Activated CD8-positive, alpha-beta memory T cell treated with anti-CD3 and anti-CD28 coated beads, Interleukin-2, amount 50 U/mL, for 4 hours (primary cell): Measurements from ENCODE around the gene SMPDL3B.

Experiments
- DNase-seq: peaks from one replicate; pipeline ENCODE4 v3.0.0-alpha.2; 2020

The SMPDL3B gene, protein sequence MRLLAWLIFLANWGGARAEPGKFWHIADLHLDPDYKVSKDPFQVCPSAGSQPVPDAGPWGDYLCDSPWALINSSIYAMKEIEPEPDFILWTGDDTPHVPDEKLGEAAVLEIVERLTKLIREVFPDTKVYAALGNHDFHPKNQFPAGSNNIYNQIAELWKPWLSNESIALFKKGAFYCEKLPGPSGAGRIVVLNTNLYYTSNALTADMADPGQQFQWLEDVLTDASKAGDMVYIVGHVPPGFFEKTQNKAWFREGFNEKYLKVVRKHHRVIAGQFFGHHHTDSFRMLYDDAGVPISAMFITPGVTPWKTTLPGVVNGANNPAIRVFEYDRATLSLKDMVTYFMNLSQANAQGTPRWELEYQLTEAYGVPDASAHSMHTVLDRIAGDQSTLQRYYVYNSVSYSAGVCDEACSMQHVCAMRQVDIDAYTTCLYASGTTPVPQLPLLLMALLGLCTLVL

DNA sequence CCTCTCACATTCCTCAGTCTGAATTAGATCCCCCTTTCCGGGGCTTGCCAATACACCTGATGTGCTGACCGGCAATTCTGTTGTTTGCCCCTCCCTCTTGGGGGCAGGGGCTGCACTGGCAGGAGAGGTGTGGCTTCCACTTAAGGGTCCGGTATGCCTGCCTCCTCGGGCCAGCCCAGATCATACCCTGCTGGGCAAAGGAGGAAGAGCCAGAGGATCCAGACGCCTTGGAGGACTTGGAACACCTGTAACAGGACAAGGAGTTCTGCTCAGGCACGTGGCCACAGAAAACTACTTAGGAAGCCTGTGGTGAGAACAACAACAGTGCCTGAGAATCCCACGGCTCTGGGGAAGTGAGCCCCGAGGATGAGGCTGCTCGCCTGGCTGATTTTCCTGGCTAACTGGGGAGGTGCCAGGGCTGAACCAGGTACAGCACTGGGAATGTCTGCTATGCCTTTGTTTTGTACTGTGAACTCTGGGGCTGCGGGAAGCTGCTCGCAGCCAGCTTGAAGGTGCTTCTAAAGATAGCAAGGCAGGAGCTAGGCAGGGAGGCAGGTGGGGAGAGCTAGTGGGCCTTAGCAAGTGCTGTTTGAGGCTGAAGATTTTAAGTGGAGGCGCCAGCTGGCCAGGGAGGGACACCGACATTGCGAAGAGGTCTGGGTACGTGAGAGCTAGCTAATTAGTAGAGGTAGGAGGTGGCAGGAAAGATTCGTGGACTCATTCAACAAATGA lies at the start of gene SMPDL3B:
Gene SMPDL3B (plus strand): TSS at position 183 of the 732 bp plus-strand sequence. CDS start 184 bp downstream, at position 367.
- no peak for DNase-seq

DNA sequence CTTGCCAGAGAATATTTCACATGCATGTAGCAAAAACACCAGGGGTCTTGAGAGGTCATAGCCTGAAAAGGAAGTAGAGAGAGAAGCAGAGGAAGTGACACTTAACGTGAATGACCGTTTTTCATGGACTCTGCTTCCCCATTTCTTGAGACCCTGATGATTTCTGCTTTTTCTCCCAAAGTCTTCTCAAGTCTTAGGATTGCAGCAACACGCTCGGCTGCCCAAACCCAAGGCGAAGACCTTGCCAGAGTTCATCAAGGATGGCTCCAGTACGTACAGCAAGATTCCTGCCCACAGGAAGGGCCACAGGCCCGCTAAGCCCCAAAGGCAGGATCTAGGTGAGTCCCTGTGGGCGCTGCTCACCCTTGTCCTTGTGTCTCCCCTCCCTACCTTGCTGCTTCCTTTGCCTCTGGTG lies 49.7 kb upstream of the SMPDL3B start:
- no peak for DNase-seq

DNA sequence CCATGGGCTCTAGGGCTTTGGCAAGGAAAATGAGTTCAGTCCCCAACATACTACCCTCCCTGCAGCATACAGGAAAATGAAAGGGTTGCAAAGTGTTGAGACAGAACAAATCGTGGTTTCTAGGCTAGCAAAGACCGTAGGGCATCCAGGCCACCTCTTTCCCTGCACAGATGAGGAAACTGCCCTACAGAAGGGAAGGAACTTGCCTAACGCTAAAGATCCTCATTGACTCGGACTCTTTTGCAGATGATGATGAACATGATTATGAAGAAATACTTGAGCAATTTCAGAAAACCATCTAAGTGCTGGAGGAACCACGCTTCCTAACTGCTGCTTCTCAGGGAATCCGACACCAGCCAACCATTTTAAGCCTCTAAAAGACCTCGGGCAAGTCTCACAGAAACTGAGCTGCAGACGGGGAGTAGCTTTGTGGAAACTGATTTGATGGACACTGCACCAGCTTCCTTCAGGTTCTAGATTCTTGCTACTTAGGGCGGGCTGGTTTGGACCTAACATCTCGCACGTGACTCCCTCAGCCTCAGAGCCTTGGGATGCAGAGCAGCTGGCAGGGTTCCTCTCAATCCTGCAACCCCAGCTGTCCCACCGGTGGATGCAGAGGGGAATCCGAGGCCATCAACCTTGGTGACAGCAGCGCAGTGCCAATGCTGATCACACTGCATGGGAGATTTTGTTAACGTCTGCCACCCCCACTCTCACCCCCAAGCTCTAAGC lies 49.0 kb upstream of the SMPDL3B start:
- DNase-seq: no peak

DNA sequence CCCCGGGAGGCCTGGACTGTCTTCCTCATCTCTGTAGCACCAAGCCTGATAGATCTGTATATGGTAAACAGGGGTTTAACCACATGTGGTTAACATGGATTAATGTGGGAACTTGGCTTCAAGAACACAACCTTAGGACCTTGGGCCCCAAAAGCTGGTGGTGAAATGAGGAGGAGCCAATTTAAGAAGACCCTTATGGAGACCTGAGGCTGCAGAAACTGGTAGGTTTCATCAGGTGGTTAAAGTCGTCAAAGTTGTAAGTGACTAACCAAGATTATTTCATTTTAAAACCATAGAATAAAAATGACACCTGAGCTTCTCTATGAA lies 48.5 kb upstream of the SMPDL3B start:
- DNase-seq: no peak

DNA sequence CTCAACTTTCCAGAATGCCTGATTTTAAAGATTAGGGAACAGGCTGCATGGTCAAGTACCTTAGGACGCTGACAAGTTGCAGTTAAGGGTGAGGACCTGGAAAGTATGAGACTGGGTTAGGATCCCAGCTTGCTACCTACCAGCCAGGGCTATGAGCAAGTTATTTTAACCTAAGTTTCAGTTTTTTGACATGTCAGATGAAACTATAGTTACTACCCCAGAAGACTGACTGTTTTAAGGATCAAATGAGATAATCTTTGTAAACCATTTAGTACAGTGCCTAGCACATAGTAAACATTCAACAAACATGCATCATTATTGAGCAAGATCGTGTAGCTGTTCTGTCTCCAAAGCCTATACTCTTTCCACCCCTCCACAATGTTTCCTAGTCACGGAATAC lies 48.1 kb upstream of the SMPDL3B start:
- no peak for DNase-seq

DNA sequence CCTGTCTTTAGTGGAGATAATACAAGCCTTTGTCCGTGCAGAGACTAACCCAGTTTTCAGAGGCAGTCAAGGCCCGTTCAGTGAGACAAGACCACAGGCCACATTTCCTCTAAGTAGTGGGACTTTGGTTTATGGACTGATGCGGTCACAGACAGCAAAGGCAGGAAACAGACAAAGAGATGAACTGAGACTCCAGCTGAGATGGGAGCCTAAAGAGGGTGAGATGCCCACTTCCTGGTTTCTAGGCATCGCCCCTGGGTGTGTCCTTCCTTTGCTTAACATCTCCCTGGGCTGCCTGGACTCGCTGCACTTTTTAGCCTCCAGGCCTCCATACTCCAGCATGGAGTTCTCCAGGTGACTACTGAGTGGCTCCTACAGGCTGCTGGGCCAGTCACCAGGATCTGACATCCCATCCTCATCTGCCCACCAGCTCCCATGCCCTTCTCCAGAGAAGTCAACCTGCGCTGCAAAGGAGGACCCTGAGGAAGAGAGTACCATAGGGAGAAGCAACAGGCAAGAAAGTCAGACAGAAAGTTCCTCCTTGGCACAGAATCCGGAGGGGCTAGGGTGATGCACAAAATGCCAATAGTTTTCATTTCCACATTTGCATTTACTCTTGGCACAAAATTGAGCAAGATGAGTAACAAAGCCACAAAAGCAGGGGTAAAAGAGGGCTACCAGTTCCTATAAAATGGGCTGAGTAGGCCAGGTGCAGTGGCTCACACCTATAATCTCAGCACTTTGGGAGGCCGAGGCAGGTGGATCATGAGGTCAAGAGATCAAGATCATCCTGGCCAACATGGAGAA lies 47.4 kb upstream of the SMPDL3B start:
- no peak for DNase-seq

DNA sequence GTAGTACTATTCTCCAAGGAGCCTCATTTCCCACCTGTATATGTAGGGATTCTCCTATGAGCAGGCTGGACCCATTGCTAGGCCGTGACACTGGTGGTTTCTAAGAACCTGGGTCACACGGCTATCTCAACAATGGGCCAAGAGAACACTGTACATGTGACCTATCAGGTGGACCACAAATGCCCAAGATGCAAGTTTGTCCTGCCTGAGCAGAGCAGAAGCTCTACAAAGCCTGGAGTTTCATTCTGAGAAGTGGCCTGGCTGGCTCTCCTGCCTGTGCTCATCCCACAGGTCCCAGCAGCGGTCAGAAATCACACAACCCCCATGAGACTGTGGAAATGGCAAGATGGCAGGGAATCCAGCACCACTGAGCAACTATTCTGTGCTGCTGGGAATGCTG lies 45.3 kb upstream of the SMPDL3B start:
- no peak for DNase-seq

DNA sequence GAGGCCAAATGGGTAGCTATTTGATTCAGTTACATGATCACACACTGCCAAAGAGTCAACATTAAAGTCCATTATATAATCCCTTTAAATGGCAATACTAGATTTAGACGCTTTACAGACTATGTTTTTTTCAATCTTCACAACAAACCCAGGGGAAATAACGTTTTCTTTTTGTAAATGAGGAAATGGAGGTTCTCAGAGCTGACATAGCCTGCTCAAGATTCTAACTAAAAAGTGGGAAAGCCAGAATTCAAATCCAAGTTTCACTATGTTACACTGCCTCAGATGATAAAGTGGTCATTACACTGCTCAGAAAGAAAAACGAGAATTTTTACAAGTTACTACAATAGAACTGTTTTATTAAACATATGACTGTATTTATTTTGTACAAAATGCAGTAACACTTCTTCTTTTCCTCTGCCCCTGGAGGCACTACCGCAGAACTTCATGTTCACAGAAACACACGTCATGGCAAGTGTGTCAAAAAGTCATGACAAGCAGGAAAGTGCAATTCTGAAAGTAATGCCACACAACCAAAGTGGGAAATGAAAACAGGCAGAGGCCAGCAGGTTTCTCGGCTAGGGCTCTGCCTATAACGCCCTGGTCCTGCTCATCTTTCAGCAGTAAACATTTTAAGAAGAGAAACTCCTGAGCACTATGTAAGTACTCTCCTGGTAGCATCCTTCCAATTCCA lies 43.5 kb upstream of the SMPDL3B start:
- DNase-seq: no peak

DNA sequence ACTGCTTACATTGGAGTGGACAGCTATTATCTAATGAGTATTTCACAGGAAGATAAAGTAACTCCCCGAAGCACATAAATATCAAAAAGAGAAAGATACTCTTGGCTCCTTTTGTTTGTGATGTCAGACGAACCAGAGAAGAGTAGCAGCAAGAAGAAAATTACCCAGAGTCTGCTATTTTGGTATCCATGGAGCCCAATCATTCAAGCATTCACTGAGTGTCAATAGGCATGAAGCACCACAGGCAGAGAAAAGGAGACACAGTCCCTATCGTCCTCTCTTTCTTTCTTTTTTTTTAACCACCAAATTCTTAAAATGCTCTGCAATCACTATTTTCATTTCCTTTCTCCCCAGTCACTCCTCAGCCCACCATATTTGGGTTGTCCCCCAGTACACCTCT lies 40.3 kb upstream of the SMPDL3B start:
- no peak for DNase-seq

DNA sequence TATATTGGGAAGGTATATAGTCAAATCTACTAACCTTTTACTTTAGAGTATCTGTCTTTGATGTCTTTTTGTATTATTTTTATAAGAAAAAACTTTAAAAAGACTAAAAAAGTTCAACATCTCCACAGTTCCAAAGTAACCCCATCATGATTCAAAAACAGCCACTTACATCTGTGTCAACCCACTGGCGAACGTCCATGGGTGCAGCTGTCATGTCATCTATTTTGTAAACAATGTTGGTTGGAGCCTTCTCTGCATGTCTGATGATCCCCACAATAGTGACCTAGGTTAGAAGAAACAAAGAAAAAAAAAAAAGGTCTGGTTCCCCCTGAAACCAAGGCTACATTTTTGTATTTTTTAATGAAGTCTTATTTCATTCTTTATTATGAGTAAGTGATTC lies 28.0 kb upstream of the SMPDL3B start:
- DNase-seq: no peak

DNA sequence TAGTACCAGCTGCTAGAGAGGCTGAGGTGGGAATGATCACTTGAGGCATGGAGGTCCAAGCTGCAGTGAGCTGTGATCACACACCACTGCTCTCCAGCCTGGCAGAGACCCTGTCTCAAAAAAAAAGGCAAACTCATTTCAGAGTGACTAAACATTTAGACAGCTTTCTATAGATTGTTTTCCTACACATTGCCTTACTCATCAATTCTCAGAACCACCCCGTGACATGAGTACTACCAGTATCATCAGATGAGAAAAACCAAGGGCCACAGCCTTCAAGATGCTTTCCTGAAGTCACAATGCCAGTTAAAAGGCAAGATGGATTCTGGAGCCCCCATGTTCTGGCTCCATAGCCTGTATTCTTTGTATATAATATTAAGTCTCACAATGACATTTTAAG lies 22.4 kb upstream of the SMPDL3B start:
- no peak for DNase-seq

DNA sequence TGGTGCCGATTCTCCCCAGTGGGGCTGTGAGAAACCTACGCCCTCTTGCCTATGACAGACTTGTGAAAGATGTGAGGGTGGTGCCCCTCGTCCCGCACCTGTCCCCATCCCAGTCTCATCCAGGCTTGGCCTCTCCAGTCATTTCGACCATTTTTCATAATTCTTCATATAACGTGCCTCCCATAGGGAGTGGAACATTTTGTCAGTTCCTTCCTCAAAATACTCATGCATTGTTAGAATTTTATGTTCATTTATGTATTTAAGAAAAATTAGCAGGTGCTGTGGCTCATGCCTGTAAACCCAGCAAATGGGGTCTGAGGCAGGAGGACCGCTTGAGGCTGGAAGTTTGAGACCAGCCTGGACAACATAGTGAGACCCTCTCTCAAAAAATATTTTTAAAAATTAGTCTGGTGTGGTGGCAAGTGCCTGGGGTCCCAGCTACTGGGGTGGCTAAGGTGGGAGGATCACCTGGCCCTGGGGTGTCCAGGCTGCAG lies 19.7 kb upstream of the SMPDL3B start:
- no peak for DNase-seq

DNA sequence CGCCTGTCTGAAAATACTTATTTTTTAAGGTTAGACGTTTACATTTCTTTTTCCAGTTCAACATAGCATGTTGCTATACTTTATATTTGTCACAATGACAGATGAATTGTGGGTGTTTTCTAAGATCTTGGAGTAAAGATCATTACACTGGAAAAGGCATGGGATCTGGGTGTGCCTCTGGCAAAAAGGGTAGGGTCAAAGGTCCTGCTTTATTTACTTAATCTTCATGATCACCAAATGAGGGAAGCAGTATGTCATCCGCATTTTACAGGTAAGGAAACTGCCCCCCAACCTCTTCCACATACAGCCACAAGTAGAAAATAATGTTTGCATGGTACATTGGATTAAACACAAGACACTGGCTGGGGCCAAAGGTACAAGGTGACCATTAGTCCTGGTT lies 12.5 kb upstream of the SMPDL3B start:
- no peak for DNase-seq

DNA sequence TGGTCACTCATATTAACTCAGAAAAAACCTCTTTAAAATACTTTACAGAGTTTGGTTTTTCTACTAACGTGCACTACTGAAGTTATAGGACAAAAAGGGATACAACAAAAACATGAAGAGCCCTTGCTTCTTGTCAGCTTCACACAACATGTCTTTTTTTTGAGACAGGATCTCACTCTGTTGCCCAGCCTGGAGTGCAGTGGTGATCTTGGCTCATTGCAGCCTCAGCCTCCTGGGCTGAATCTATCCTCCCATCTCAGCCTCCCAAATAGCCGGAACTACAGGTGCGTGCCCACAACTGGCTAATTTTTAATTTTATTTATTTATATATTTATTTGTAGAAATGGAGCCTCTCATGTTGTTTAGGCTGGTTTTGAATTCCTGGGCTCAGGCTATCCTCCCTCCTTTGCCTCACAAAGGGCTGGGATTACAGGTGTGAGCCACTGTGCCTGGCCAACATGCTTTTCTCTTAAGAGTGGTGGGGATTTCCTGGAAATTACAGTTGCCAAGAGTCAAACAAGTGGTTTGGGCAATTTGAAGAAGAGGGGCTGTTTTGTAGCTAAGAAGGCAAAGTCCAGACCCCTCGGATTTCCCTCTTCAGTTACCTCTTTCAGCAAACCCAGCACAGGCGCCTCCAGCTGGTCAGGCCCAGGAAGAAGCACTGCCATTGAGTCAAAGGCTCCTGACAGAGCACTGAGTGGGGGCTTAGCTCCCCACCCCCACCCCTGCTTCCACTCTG lies 6.4 kb upstream of the SMPDL3B start:
- DNase-seq: no peak

DNA sequence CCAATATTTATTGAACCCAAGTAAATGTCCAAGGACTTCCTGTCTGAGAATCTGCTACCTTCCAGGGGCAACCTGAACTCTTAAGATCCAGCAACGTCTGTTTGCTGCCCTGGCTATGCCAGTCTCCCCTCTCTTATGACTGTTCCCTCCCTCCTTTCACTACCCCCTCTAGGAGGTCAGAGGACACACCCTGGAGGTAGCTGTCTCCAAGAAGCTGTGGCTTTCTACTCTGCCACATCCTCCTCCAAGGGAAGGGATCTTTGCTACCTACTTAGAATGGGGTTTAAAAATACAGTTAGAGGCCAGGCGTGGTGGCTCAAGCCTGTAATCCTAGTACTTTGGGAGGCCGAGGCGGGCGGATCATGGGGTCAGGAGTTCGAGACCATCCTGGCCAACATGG lies 3.6 kb upstream of the SMPDL3B start:
- no peak for DNase-seq

DNA sequence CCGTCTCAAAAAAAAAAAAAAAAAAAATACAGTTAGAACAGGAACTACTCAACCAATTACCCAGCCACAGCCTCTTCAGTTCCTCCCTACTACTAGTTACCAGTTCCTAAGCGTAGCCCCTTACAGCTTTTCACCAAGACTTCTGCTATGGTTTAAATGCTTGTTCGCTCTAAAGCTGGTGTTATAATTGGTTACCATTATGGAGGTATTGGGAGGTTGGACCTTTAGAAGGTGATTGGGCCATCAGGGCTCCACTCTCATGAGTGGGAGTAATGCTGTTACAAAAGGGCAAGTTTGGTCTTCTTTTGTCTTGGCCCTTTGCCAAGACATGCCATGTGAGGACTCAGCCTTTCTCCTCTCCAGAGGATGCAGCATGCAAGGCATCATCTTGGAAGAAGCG lies 3.0 kb upstream of the SMPDL3B start:
- DNase-seq: no peak

DNA sequence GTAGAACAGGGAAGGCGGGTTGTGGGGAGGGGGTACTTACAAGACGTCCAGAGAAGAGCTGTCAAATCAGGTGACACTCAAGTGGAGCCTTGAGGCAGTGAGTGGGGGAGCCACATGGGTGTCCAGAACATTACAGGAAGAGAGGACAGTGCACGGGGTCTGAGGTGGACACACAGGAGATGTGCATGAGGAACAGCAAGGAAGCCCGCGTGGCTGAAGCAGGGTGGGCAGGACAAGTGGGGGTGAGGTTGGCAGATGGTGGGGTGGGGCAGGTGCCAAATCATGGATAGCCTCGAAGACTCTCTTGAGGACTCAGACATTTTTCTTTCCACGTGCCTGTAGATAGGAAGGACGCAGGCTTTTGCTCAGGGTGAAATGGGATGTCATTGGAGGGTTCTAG lies 921 bp downstream of the SMPDL3B start:
- no peak for DNase-seq

DNA sequence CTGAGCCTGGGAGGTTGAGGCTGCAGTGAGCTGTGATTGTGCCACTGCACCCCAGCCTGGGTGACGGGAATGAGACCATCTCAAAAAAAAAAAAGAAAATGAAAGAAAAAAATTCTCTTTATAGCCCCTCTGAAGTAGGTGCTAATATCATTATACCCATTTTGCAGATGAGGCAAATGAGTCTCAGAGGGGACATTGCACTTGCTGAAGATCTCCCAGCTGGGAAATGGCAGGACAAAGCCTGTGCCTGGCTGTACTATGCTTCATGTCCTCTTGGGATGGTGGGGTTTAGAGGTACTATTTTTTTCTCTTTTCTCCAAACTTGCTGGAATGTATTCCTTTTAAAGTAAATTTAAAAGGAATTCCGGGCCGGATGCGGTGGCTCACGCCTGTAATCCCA lies 1.6 kb downstream of the SMPDL3B start:
- no peak for DNase-seq

DNA sequence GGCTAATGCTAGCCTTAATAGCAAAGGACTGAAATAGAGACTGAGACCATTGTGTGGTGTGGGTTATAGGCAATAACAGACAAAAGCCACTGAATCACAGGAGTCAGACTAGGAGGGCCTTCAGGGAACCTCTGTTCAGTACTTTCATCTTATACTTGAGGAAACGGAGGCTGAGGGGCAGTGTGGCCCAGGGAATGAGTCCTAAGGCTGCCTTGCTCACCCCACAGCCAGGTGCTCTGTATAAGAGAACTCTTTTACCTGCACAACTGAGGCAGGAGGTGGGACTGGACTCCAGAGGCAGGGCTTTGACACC lies 2.7 kb downstream of the SMPDL3B start:
- no peak for DNase-seq

DNA sequence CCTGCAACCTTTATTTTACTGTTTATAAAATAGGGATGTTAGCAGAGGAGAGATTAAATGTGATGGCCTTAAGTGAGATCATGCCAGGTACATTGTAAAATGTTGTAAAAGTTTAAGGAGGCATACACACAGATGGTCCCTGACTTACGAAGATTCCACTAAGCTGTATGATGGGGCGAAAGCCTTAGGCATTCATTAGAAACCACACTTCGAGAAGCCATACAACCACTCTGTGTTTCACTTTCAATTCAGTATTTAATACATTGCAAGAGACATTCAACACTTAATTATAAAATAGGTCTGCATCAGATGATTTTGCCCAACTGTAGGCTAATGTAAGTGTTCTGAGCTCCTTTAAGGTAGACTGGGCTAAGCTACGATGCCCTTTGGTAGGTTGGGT lies 3.7 kb downstream of the SMPDL3B start:
- DNase-seq: no peak

DNA sequence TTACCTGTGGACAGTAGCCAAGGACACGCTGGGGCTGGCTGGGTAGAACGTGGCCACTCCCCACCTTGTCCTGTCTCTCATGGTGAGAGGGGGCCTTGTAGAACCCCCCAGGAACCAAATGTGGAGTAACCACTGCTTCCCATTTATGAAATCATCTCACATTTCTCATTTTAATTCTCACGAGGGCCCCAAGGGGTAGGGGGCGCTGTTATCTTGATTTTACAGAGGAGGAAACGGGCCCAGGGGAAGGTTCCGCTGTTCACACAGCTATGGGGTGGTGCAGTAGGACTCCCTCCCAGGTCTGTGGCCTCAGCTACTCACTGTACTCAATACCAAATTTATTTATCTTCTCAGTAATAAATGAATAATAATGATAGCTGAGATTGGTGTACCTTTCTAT lies 5.5 kb downstream of the SMPDL3B start:
- DNase-seq: peak; percentile 70
